H9 (cell line): ENCODE results near the gene STARD8. TPM values are rescaled to one million over a fixed set of nuclear protein-coding genes. Genes with fewer than 3 reads are reported as not detected.
A peak's percentile ranks its signal among the peaks of the same experiment; 100 is the strongest.

Source experiments
- DNase-seq: peaks from one replicate; pipeline ENCODE4 v3.0.0-alpha.2; 2017
- H2AFZ ChIP-seq: one replicate; pipeline ENCODE4 v1.6.1; 2013; ENCODE audit warnings: mild to moderate bottlenecking, low read length, control low read depth, moderate library complexity
- H2AK5ac ChIP-seq: 2 replicates; pipeline ENCODE4 v1.6.1; 2013; ENCODE audit warnings: low read length, control low read depth, mixed read lengths; ENCODE audit not compliant: insufficient read length
- H2BK120ac ChIP-seq: one replicate; pipeline ENCODE4 v1.6.1; 2013; ENCODE audit warnings: low read depth, mild to moderate bottlenecking, low read length, control low read depth, inconsistent platforms; ENCODE audit not compliant: poor library complexity, severe bottlenecking
- H2BK12ac ChIP-seq: 2 replicates; pipeline ENCODE4 v1.6.1; 2013; ENCODE audit warnings: low read length, control low read depth, mixed read lengths, low read depth; ENCODE audit not compliant: insufficient read length
- H2BK15ac ChIP-seq: 2 replicates; pipeline ENCODE4 v1.6.1; 2013; ENCODE audit warnings: low read depth, low read length, control low read depth
- H2BK20ac ChIP-seq: one replicate; pipeline ENCODE4 v1.6.1; 2013; ENCODE audit warnings: low read depth, mild to moderate bottlenecking, low read length, control low read depth, inconsistent platforms; ENCODE audit not compliant: poor library complexity, severe bottlenecking
- H2BK5ac ChIP-seq: 2 replicates; pipeline ENCODE4 v1.6.1; 2013; ENCODE audit warnings: low read length, control low read depth, mixed read lengths; ENCODE audit not compliant: insufficient read length
- H3K14ac ChIP-seq: 2 replicates; pipeline ENCODE4 v1.6.1; 2013; ENCODE audit warnings: low read length, control low read depth; ENCODE audit not compliant: insufficient read depth
- H3K18ac ChIP-seq: 2 replicates; pipeline ENCODE4 v1.6.1; 2013; ENCODE audit warnings: low read depth, mild to moderate bottlenecking, mixed read lengths, low read length, control low read depth; ENCODE audit not compliant: insufficient read length
- H3K23ac ChIP-seq: 2 replicates; pipeline ENCODE4 v1.6.1; 2013; ENCODE audit warnings: low read length, control low read depth, mixed read lengths, low read depth; ENCODE audit not compliant: insufficient read length
- H3K23me2 ChIP-seq: 2 replicates; pipeline ENCODE4 v1.6.1; 2013; ENCODE audit warnings: low read depth, mild to moderate bottlenecking, mixed read lengths, low read length, control low read depth; ENCODE audit not compliant: insufficient read length, poor library complexity, severe bottlenecking
- H3K27ac ChIP-seq: 2 replicates; pipeline ENCODE4 v1.5.1; 2013; ENCODE audit warnings: low read length, control low read depth, mixed read lengths, low read depth; ENCODE audit not compliant: insufficient read length
- H3K27me3 ChIP-seq: 2 replicates; pipeline ENCODE4 v1.6.1; 2013; ENCODE audit warnings: low read length, control low read depth, inconsistent platforms; ENCODE audit not compliant: insufficient read depth
- H3K4ac ChIP-seq: 2 replicates; pipeline ENCODE4 v1.6.1; 2013; ENCODE audit warnings: low read depth, mild to moderate bottlenecking, control low read depth, inconsistent platforms, low read length, moderate library complexity
- H3K4me1 ChIP-seq: 2 replicates; pipeline ENCODE4 v1.6.1; 2013; ENCODE audit warnings: low read length, control low read depth, inconsistent platforms; ENCODE audit not compliant: insufficient read depth
- H3K4me2 ChIP-seq: 2 replicates; pipeline ENCODE4 v1.6.1; 2013; ENCODE audit warnings: low read length, control low read depth, mixed read lengths; ENCODE audit not compliant: insufficient read length, insufficient read depth
- H3K56ac ChIP-seq: 2 replicates; pipeline ENCODE4 v1.6.1; 2013; ENCODE audit warnings: low read depth, mild to moderate bottlenecking, mixed read lengths, low read length, control low read depth; ENCODE audit not compliant: insufficient read length
- H3K79me1 ChIP-seq: 2 replicates; pipeline ENCODE4 v1.6.1; 2013; ENCODE audit warnings: low read depth, mild to moderate bottlenecking, moderate library complexity, low read length, control low read depth, inconsistent platforms; ENCODE audit not compliant: insufficient read depth, poor library complexity, severe bottlenecking
- H3K79me2 ChIP-seq: 2 replicates; pipeline ENCODE4 v1.6.1; 2013; ENCODE audit warnings: low read length, control low read depth, inconsistent platforms; ENCODE audit not compliant: insufficient read depth
- H3K9ac ChIP-seq: 2 replicates; pipeline ENCODE4 v1.6.1; 2013; ENCODE audit warnings: low read length, control low read depth, mixed read lengths; ENCODE audit not compliant: insufficient read length; ENCODE audit errors: extremely low read depth
- H3K9me3 ChIP-seq: one replicate; pipeline ENCODE4 v1.6.1; 2013; ENCODE audit warnings: low read depth, low read length, inconsistent platforms; ENCODE audit not compliant: control insufficient read depth
- H3T11ph ChIP-seq: one replicate; pipeline ENCODE4 v1.6.1; 2013; ENCODE audit warnings: mild to moderate bottlenecking, low read length, control low read depth, inconsistent platforms
- H4K20me1 ChIP-seq: one replicate; pipeline ENCODE4 v1.6.1; 2013; ENCODE audit not compliant: control insufficient read depth, insufficient read length, insufficient read depth
- H4K5ac ChIP-seq: 2 replicates; pipeline ENCODE4 v1.6.1; 2013; ENCODE audit warnings: low read depth, mild to moderate bottlenecking, mixed read lengths, low read length, control low read depth; ENCODE audit not compliant: insufficient read length
- H4K8ac ChIP-seq: replicated peaks from 2 replicates; pipeline ENCODE4 v1.6.1; 2013; ENCODE audit warnings: low read length, control low read depth, mixed read lengths, low read depth; ENCODE audit not compliant: insufficient read length
- H4K91ac ChIP-seq: 2 replicates; pipeline ENCODE4 v1.6.1; 2013; ENCODE audit warnings: low read depth, mild to moderate bottlenecking, moderate library complexity, mixed read lengths, low read length, control low read depth; ENCODE audit not compliant: insufficient read length
- H3K27ac Mint-ChIP-seq, 3 experiments: 2 replicates in 2 of 3; 3 replicates in 1 of 3; pipeline ENCODE4 v1.8.0; 2020 to 2021; ENCODE audit warnings: mixed read lengths in 3 of 3, mild to moderate bottlenecking in 1 of 3, moderate library complexity in 1 of 3
- H3K27me3 Mint-ChIP-seq: 2 replicates; pipeline ENCODE4 v1.8.0; 2021; ENCODE audit warnings: low read depth, mild to moderate bottlenecking, moderate library complexity, mixed read lengths
- H3K36me3 Mint-ChIP-seq, 3 experiments: 2 replicates in 2 of 3; 3 replicates in 1 of 3; pipeline ENCODE4 v1.8.0; 2020 to 2021; ENCODE audit warnings: low read depth in 3 of 3, mixed read lengths in 3 of 3; ENCODE audit not compliant: insufficient read depth in 1 of 3
- H3K4me1 Mint-ChIP-seq, 2 experiments: 2 replicates each; pipeline ENCODE4 v1.8.0; 2020; ENCODE audit warnings: mixed read lengths in 2 of 2
- H3K4me3 Mint-ChIP-seq, 2 experiments: 2 replicates in 1 of 2; 3 replicates in 1 of 2; pipeline ENCODE4 v1.8.0; 2020 to 2021; ENCODE audit warnings: mild to moderate bottlenecking in 2 of 2, mixed read lengths in 2 of 2, moderate library complexity in 1 of 2
- H3K9me3 Mint-ChIP-seq, 2 experiments: 2 replicates in 1 of 2; 3 replicates in 1 of 2; pipeline ENCODE4 v1.8.0; 2020; ENCODE audit warnings: mild to moderate bottlenecking in 2 of 2, mixed read lengths in 2 of 2, moderate library complexity in 1 of 2
- CTCF ChIP-seq: fragments of 200-600 bp; sonication (generic); conservative IDR thresholded peaks from 3 replicates; pipeline ENCODE4 v1.8.0; 2021; ENCODE audit warnings: antibody characterized with exemption, mild to moderate bottlenecking
- WGBS: extraction: QIAGEN DNeasy Blood & Tissue Kit; methylation state at CpG from one replicate; pipeline ENCODE4 v1.1.7; 2013; ENCODE audit warnings: missing lambda C conversion rate, low lambda C conversion rate, mixed read lengths; ENCODE audit not compliant: insufficient read length; ENCODE audit errors: extremely low coverage; 5-methylcytosine and 5-hydroxymethylcytosine counted together
- total RNA-seq: library from RNA; stranded (reverse); gene quantifications from 2 replicates; pipeline ENCODE4 v1.2.1, GENCODE V29; 2021

Gene STARD8
- total RNA-seq, 1 experiment from 2014 or later = 0.52 TPM

- no peak overlapping the region for H3K14ac ChIP-seq
- no peak overlapping the region for H4K91ac ChIP-seq
- no peaks in the 10 kb centered on the region for H3K79me1 ChIP-seq
- no peaks in the 10 kb centered on the region for H4K20me1 ChIP-seq
- H2BK120ac ChIP-seq = no peak overlapping the region
- H3K4me1 ChIP-seq = no peaks in the 10 kb centered on the region
- H2BK5ac ChIP-seq = no peak overlapping the region
- no peak overlapping the region for H3K27ac ChIP-seq
- TF ChIP-seq CTCF = no peak
- Mint-ChIP-seq H3K9me3 (peaks cover 61 to 73% of the 10 kb centered on the region in 2 experiments), H3K36me3 (peaks cover 9 to 17% (median 9%) of the 10 kb centered on the region in 3 experiments; a peak in 5 of 7 replicates), H3K27ac (peak overlapping the region in 1 of 3 experiments; percentile 34; a peak in 2 of 7 replicates), H3K27me3 (peaks cover 5% of the 10 kb centered on the region; the same call in 1 of the 2 replicates), H3K4me3 (no peak overlapping the region), H3K4me1 (peaks cover 5 to 6% of the 10 kb centered on the region in 2 experiments; a peak in 2 of 4 replicates)
- no CpG with 5 or more reads among the region's 14 CpGs for WGBS
- H2BK20ac ChIP-seq = no peak overlapping the region
- H3K9me3 ChIP-seq = peaks cover 52% of the 10 kb centered on the region
- H2AK5ac ChIP-seq = no peak overlapping the region
- H3K4me2 ChIP-seq = no peak overlapping the region
- no peak overlapping the region for H4K8ac ChIP-seq
- no peak overlapping the region for H3K4ac ChIP-seq
- H3T11ph ChIP-seq = no peak overlapping the region
- H2BK15ac ChIP-seq = no peak overlapping the region
- H3K9ac ChIP-seq = no peak overlapping the region
- no peaks in the 10 kb centered on the region for H3K79me2 ChIP-seq
- no peaks in the 10 kb centered on the region for H3K27me3 ChIP-seq
- H2BK12ac ChIP-seq = no peak overlapping the region
- no peak overlapping the region for H3K56ac ChIP-seq
- H3K18ac ChIP-seq = no peak overlapping the region
- no peak for DNase-seq
- H4K5ac ChIP-seq = no peak overlapping the region
- no peaks in the 10 kb centered on the region for H3K23me2 ChIP-seq
- no peak overlapping the region for H2AFZ ChIP-seq
- no peak overlapping the region for H3K23ac ChIP-seq
These were observed 71.9 kb downstream of the STARD8 start for GRCh38 chrX:68719181-68719903.
